Measurements from ENCODE around the gene ABCF3. TPM values are rescaled to one million over a fixed set of nuclear protein-coding genes. Genes with fewer than 3 reads are reported as not detected.

The ABCF3 gene
- total RNA-seq, 4 donors from 2014 or later, result 51.6 to 96.9 (median 64.0) TPM

- no peak overlapping the region for H3K27ac ChIP-seq
- H3K27me3 ChIP-seq, result peaks cover 0 to 7% of the 10 kb centered on the region in 2 donors
- no peak overlapping the region for H3K4me3 ChIP-seq
- DNase-seq (ENCODE audit: low spot score in 2 of 2), result no peak
- no peak for TF ChIP-seq EP300 (IDR thresholded peaks at IDR 0.05)
- no peak for TF ChIP-seq CTCF (IDR thresholded peaks at IDR 0.05)
- no peak for TF ChIP-seq POLR2A (IDR thresholded peaks at IDR 0.05)
- WGBS, 2 donors, result 71 to 83% methylated on average over 3 to 4 of the region's 4 CpGs
- peaks cover 0 to 43% (median 15%) of the 10 kb centered on the region in 3 donors for H3K36me3 ChIP-seq
- no peaks in the 10 kb centered on the region for H3K9me3 ChIP-seq
- H3K4me1 ChIP-seq, result peaks cover 0 to 10% (median 0%) of the 10 kb centered on the region in 4 donors
Observed at GRCh38 chr3:184240384-184241140, 54.6 kb downstream of the ABCF3 start.

- H3K4me1 ChIP-seq, result peaks cover 0 to 10% (median 0%) of the 10 kb centered on the region in 4 donors
- no peaks in the 10 kb centered on the region for H3K9me3 ChIP-seq
- H3K27ac ChIP-seq, result no peak overlapping the region
- H3K4me3 ChIP-seq, result no peak overlapping the region
- H3K36me3 ChIP-seq, result peaks cover 0 to 48% (median 15%) of the 10 kb centered on the region in 3 donors
- 44 to 56% methylated on average over 11 to 14 of the region's 17 CpGs for WGBS, 2 donors
- TF ChIP-seq EP300 (IDR thresholded peaks at IDR 0.05) (no peak), POLR2A (IDR thresholded peaks at IDR 0.05) (no peak), CTCF (IDR thresholded peaks at IDR 0.05) (no peak)
- no peak for DNase-seq (ENCODE audit: low spot score in 2 of 2)
- H3K27me3 ChIP-seq, result peaks cover 0 to 3% of the 10 kb centered on the region in 2 donors
Observed at GRCh38 chr3:184241141-184241446, 55.1 kb downstream of the ABCF3 start.

- H3K9me3 ChIP-seq, result no peaks in the 10 kb centered on the region
- H3K27ac ChIP-seq, result no peak overlapping the region
- no peaks in the 10 kb centered on the region for H3K27me3 ChIP-seq
- H3K4me1 ChIP-seq, result peaks cover 0 to 11% (median 0%) of the 10 kb centered on the region in 4 donors
- WGBS, 2 donors, result 34 to 51% methylated on average over 14 to 22 of the region's 46 CpGs
- H3K4me3 ChIP-seq, result no peak overlapping the region
- TF ChIP-seq CTCF (IDR thresholded peaks at IDR 0.05), result peak in 2 of 5 experiments; percentile 8 to 17
- no peak for TF ChIP-seq EP300 (IDR thresholded peaks at IDR 0.05)
- DNase-seq (ENCODE audit: low spot score in 2 of 2), result no peak
- H3K36me3 ChIP-seq, result peaks cover 0 to 48% (median 15%) of the 10 kb centered on the region in 3 donors
Observed at GRCh38 chr3:184241447-184242296, 55.7 kb downstream of the ABCF3 start.

- Histone ChIP-seq H3K27ac (no peak overlapping the region), H3K27me3 (no peaks in the 10 kb centered on the region), H3K4me1 (peaks cover 0 to 17% (median 0%) of the 10 kb centered on the region in 4 donors), H3K9me3 (no peaks in the 10 kb centered on the region), H3K4me3 (no peak overlapping the region), H3K36me3 (peaks cover 0 to 48% (median 15%) of the 10 kb centered on the region in 3 donors)
- TF ChIP-seq CTCF (IDR thresholded peaks at IDR 0.05) (no peak), POLR2A (IDR thresholded peaks at IDR 0.05) (no peak), EP300 (IDR thresholded peaks at IDR 0.05) (no peak)
- 76 to 78% methylated on average over 5 of the region's 5 CpGs for WGBS, 2 donors
- DNase-seq (ENCODE audit: low spot score in 2 of 2), result no peak
Observed at GRCh38 chr3:184242297-184242685, 56.3 kb downstream of the ABCF3 start.

Small RNA genes within 50 kb of the gene (small RNA-seq; reads per million reads assigned to genes)
- gene MIR1224, result 0.47 reads per million

Other genes with a start within 250 kb of the ABCF3 start
- 10 to 100 TPM; 34.9 to 61.2 (median 45.0) TPM for gene ABCC5, start 168.3 kb upstream of the ABCF3 start, total RNA-seq
- gene HTR3D, start 154.5 kb upstream of the ABCF3 start, total RNA-seq, result not detected
- not detected for gene HTR3C, start 133.2 kb upstream of the ABCF3 start, total RNA-seq
- gene HTR3E, start 89.1 kb upstream of the ABCF3 start, total RNA-seq, result not detected
- gene EIF2B5, start 50.8 kb upstream of the ABCF3 start, total RNA-seq, result 10 to 100 TPM; 28.8 to 51.0 (median 36.5) TPM
- 10 to 100 TPM; 45.2 to 86.5 (median 66.1) TPM for gene DVL3, start 30.8 kb upstream of the ABCF3 start, total RNA-seq
- 100 to 1,000 TPM; 182 to 212 (median 199) TPM for gene AP2M1, start 11.3 kb upstream of the ABCF3 start, total RNA-seq
- 1 to 10 TPM in 1 of 4 donors, under 1 TPM in 2, not detected in 1; 0.21 to 1.8 (median 0.22) TPM for gene VWA5B2, start 43.4 kb downstream of the ABCF3 start, total RNA-seq
- 10 to 100 TPM; 38.9 to 79.5 (median 58.7) TPM for gene ALG3, start 62.8 kb downstream of the ABCF3 start, total RNA-seq
- gene EEF1AKMT4, start 63.5 kb downstream of the ABCF3 start, total RNA-seq, result 1 to 10 TPM in 3 of 4 donors, under 1 TPM in 1; 0.98 to 4.8 (median 2.5) TPM
- gene CAMK2N2, start 75.4 kb downstream of the ABCF3 start, total RNA-seq, result not detected
- not detected for gene ECE2, start 89.8 kb downstream of the ABCF3 start, total RNA-seq
- gene PSMD2, start 113.0 kb downstream of the ABCF3 start, total RNA-seq, result 100 to 1,000 TPM; 122 to 226 (median 152) TPM
- gene EIF4G1, start 128.4 kb downstream of the ABCF3 start, total RNA-seq, result 100 to 1,000 TPM; 173 to 248 (median 192) TPM
- 10 to 100 TPM; 35.0 to 45.3 (median 39.6) TPM for gene FAM131A, start 151.4 kb downstream of the ABCF3 start, total RNA-seq
- gene CLCN2, start 175.4 kb downstream of the ABCF3 start, total RNA-seq, result 10 to 100 TPM; 51.3 to 86.3 (median 54.9) TPM
- gene POLR2H, start 175.5 kb downstream of the ABCF3 start, total RNA-seq, result 100 to 1,000 TPM in 1 of 4 donors, 10 to 100 TPM in 3; 65.1 to 181 (median 95.3) TPM
- gene THPO, start 192.0 kb downstream of the ABCF3 start, total RNA-seq, result under 1 TPM in 3 of 4 donors, not detected in 1; 0.20 to 0.84 (median 0.44) TPM
- 10 to 100 TPM; 29.1 to 44.6 (median 34.3) TPM for gene CHRD, start 193.9 kb downstream of the ABCF3 start, total RNA-seq